MM.1S (cell line): Measurements from ENCODE around the gene SAMD8.

Source experiments
- DNase-seq: peaks from one replicate; pipeline ENCODE4 v3.0.0-alpha.2; 2015
- H2AFZ ChIP-seq: fragments of 300-600 bp; sonication (generic); 2 replicates; pipeline ENCODE4 v1.6.0; 2016; ENCODE audit warnings: antibody characterized with exemption, low read length
- H3F3A ChIP-seq: fragments of 300-600 bp; sonication (generic); 2 replicates; pipeline ENCODE4 v1.6.1; 2016; ENCODE audit warnings: mild to moderate bottlenecking, antibody characterized with exemption, low read length, moderate library complexity, mixed read lengths; ENCODE audit not compliant: insufficient read depth
- H3K27ac ChIP-seq: fragments of 300-600 bp; sonication (generic); 2 replicates; pipeline ENCODE4 v1.5.1; 2016; ENCODE audit warnings: mild to moderate bottlenecking, low read length
- H3K27me3 ChIP-seq: fragments of 300-600 bp; sonication (generic); replicated peaks from 2 replicates; pipeline ENCODE4 v1.6.0; 2016; ENCODE audit warnings: low read length; ENCODE audit not compliant: insufficient read depth
- H3K36me3 ChIP-seq: fragments of 300-600 bp; sonication (generic); replicated peaks from 2 replicates; pipeline ENCODE4 v1.6.1; 2016; ENCODE audit warnings: mild to moderate bottlenecking, low read length, mixed read lengths; ENCODE audit not compliant: insufficient read depth
- H3K4me1 ChIP-seq: fragments of 300-600 bp; sonication (generic); 2 replicates; pipeline ENCODE4 v1.6.1; 2016; ENCODE audit warnings: low read length, mixed read lengths
- H3K4me2 ChIP-seq: fragments of 300-600 bp; sonication (generic); 2 replicates; pipeline ENCODE4 v1.6.0; 2016; ENCODE audit warnings: low read depth, low read length
- H3K4me3 ChIP-seq: fragments of 300-600 bp; sonication (generic); 2 replicates; pipeline ENCODE4 v1.5.1; 2016; ENCODE audit warnings: low read length, mixed read lengths
- H3K79me2 ChIP-seq: fragments of 300-600 bp; sonication (generic); 2 replicates; pipeline ENCODE4 v1.6.1; 2016; ENCODE audit warnings: mixed run types, low read length, mixed read lengths
- H3K9ac ChIP-seq: fragments of 300-600 bp; sonication (generic); 2 replicates; pipeline ENCODE4 v1.6.1; 2016; ENCODE audit warnings: low read length, mixed read lengths
- H3K9me2 ChIP-seq: fragments of 300-600 bp; sonication (generic); replicated peaks from 2 replicates; pipeline ENCODE4 v1.6.1; 2016; ENCODE audit warnings: mild to moderate bottlenecking, low read length, mixed read lengths; ENCODE audit not compliant: insufficient read depth
- H3K9me3 ChIP-seq: fragments of 300-600 bp; sonication (generic); replicated peaks from 2 replicates; pipeline ENCODE4 v1.6.1; 2016; ENCODE audit warnings: mild to moderate bottlenecking, low read length, mixed read lengths; ENCODE audit not compliant: insufficient read depth
- H4K20me1 ChIP-seq: fragments of 300-600 bp; sonication (generic); 2 replicates; pipeline ENCODE4 v1.6.1; 2016; ENCODE audit warnings: mild to moderate bottlenecking, low read length, moderate library complexity, mixed read lengths; ENCODE audit not compliant: insufficient read depth
- EZH2 ChIP-seq: fragments of 300-600 bp; sonication (generic); optimal IDR thresholded peaks from 2 replicates; pipeline ENCODE3; 2017; ENCODE audit warnings: low read depth, mild to moderate bottlenecking, antibody characterized with exemption, low read length, mixed read lengths
- EZH2phosphoT487 ChIP-seq: fragments of 300-600 bp; sonication (generic); IDR thresholded peaks from 2 replicates; pipeline ENCODE4 v1.6.1; 2018; ENCODE audit warnings: antibody characterized with exemption, low read length
- TF ChIP-seq, protein P1 (sequence below): fragments of 300-600 bp; sonication (generic); IDR thresholded peaks from 2 replicates; pipeline ENCODE4 v1.5.1; 2016; ENCODE audit warnings: antibody characterized with exemption, low read length, mixed read lengths

Gene SAMD8

DNA sequence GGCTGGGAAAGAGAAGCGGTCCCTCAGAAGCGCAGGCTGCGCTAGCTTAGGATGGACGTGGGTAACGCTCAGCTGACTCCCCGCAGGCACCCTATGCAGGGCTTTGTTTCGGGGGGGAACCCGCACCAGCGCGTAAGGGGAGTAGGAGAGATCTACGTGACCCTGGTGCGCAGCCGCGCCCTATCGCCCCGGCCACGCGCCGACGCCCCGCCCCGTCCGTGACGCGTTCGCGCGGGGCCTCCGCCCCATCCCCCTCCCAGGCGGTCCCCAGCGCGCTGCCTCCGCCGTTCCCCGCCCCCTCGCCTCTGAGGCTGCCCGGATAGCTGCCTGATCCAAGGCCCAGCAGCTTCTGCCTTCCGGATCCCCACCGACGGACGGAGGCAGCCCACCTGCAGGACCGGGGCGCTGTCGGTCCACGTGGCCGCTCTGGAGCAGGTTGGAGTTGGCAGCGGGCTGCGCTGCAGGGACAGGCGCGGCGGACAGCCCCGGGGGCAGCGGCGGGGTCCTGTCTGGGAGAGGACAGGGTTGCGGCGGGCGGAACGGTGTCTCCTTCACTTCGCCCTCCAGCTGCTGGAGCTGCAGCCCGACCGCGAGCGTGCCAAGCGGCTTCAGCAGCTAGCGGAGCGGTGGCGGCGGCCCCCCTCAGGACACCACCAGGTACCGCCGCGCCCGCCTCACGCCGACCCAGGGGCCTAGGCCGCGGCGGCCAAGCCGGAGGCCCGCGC lies 99.0 kb downstream of the SAMD8 start, which contains the start of gene VDAC2:
Gene VDAC2, plus strand, starts transcription at position 515 of the 725 bp plus-strand sequence. CDS start 363 bp downstream, outside the sequence.
- H3K4me1 ChIP-seq, result peaks cover 11% of the 10 kb centered on the region
- H3K4me2 ChIP-seq, result peak within 1 kb of the TSS; percentile 94
- peak within 1 kb of the TSS; percentile 97 for H3K4me3 ChIP-seq
- no peaks in the 10 kb centered on the region for H4K20me1 ChIP-seq
- H2AFZ ChIP-seq, result peak within 1 kb of the TSS; percentile 97
- H3F3A ChIP-seq, result peaks cover 6% of the 10 kb centered on the region; the same call in 1 of the 2 replicates
- no peaks in the 10 kb centered on the region for H3K9me2 ChIP-seq
- peaks cover 48% of the 10 kb centered on the region for H3K79me2 ChIP-seq
- H3K9ac ChIP-seq, result peak within 1 kb of the TSS; percentile 99
- no peak for TF ChIP-seq EZH2phosphoT487
- TF ChIP-seq, protein P1, sequence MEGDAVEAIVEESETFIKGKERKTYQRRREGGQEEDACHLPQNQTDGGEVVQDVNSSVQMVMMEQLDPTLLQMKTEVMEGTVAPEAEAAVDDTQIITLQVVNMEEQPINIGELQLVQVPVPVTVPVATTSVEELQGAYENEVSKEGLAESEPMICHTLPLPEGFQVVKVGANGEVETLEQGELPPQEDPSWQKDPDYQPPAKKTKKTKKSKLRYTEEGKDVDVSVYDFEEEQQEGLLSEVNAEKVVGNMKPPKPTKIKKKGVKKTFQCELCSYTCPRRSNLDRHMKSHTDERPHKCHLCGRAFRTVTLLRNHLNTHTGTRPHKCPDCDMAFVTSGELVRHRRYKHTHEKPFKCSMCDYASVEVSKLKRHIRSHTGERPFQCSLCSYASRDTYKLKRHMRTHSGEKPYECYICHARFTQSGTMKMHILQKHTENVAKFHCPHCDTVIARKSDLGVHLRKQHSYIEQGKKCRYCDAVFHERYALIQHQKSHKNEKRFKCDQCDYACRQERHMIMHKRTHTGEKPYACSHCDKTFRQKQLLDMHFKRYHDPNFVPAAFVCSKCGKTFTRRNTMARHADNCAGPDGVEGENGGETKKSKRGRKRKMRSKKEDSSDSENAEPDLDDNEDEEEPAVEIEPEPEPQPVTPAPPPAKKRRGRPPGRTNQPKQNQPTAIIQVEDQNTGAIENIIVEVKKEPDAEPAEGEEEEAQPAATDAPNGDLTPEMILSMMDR, result no peak
- TF ChIP-seq EZH2, result no peak
- no peaks in the 10 kb centered on the region for H3K9me3 ChIP-seq
- peak; percentile 87 for DNase-seq
- peaks cover 4% of the 10 kb centered on the region; the same call in 1 of the 2 replicates for H3K36me3 ChIP-seq
- peak within 1 kb of the TSS; percentile 96 for H3K27ac ChIP-seq
- H3K27me3 ChIP-seq, result no peaks in the 10 kb centered on the region

DNA sequence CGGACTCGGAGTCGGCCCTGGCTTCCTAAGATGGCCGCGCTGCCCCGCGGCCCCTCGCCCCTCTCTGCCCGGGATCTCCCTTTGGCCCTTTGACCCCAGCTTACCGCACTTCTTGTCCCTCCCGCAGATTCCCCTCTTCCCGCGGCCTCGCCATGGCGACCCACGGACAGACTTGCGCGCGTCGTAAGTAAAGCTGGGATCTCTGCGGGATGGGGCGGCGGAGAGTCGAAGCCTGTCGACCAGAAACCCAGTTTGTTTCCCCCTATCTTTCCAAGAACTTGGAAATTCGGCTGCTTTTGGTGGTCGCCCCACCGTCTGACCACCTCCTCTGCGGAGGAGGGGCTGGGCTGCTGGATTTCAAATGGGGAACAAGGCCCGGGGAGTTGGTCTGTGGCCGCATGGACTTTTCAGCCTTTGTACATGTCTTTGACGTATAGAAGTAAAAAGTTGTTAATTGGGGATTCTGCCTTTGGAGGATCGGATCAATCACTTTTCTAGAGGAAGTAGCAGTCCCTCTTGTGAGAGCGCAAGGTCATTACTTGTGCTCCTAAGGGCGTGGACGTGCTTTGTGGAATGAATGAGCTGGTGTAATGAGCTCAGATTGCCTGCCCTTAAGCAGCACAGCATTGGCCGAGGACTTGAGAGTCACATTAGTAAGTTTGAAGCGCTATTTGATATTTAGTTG lies 99.7 kb downstream of the SAMD8 start:
- Histone ChIP-seq H3K9me2 (no peaks in the 10 kb centered on the region), H3K9me3 (no peaks in the 10 kb centered on the region), H3K27ac (peak overlapping the region; percentile 96), H3F3A (peaks cover 6% of the 10 kb centered on the region; the same call in 1 of the 2 replicates), H3K9ac (peak overlapping the region; percentile 99), H3K4me1 (peaks cover 11% of the 10 kb centered on the region), H3K27me3 (no peaks in the 10 kb centered on the region), H3K4me3 (peak overlapping the region; percentile 97), H3K79me2 (peaks cover 56% of the 10 kb centered on the region), H3K4me2 (peak overlapping the region; percentile 77), H3K36me3 (peaks cover 4% of the 10 kb centered on the region; the same call in 1 of the 2 replicates), H4K20me1 (no peaks in the 10 kb centered on the region), H2AFZ (peak overlapping the region; percentile 62)
- TF ChIP-seq, protein P1, result no peak
- TF ChIP-seq EZH2phosphoT487 (no peak), EZH2 (no peak)
- DNase-seq, result peak; percentile 64

DNA sequence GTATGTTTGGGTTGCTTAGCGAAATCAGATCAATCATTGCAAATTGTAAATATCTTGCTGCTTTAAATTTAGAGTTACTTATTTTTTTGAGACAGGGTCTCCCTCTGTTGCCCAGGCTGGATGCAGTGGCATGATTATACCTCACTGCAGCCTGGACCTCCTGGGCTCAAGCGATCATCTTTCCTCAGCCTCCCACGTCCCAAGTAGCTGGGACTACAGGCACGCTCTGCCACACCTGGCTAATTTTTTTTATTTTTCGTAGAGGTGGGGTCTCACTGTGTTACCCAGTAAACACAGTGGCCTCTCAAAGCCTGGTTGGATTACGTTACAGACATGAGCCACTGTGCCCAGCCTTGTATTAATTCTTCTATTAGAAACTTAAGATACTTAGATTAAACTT lies 100.9 kb downstream of the SAMD8 start:
- peaks cover 6% of the 10 kb centered on the region; the same call in 1 of the 2 replicates for H3F3A ChIP-seq
- H3K9me2 ChIP-seq, result no peaks in the 10 kb centered on the region
- H3K4me1 ChIP-seq, result peaks cover 11% of the 10 kb centered on the region
- H3K4me2 ChIP-seq, result peak overlapping the region; percentile 77; the same call in 1 of the 2 replicates
- TF ChIP-seq, protein P1, result no peak
- TF ChIP-seq EZH2 (no peak), EZH2phosphoT487 (no peak)
- no peak for DNase-seq
- H3K36me3 ChIP-seq, result peaks cover 8% of the 10 kb centered on the region; the same call in 1 of the 2 replicates
- no peak overlapping the region for H3K9ac ChIP-seq
- no peaks in the 10 kb centered on the region for H3K9me3 ChIP-seq
- H3K27ac ChIP-seq, result no peak overlapping the region
- H3K4me3 ChIP-seq, result 0 out of 2 replicates have a peak overlapping the region, but pooled peaks have one; percentile 97
- H3K79me2 ChIP-seq, result peaks cover 67% of the 10 kb centered on the region
- H3K27me3 ChIP-seq, result no peaks in the 10 kb centered on the region
- H2AFZ ChIP-seq, result no peak overlapping the region
- H4K20me1 ChIP-seq, result peaks cover 3% of the 10 kb centered on the region; the same call in 1 of the 2 replicates
